ENCODE results near the gene ZNF438. TPM values are rescaled to one million over a fixed set of nuclear protein-coding genes. Genes with fewer than 3 reads are reported as not detected.
"Not testable (repeated sequence)": the region's sequence is repeated elsewhere in the genome, so short reads cannot be mapped to it uniquely, and the experiment has no call there.

Gene ZNF438
- total RNA-seq, 1 donor from 2014 or later = 1.3 TPM

DNA sequence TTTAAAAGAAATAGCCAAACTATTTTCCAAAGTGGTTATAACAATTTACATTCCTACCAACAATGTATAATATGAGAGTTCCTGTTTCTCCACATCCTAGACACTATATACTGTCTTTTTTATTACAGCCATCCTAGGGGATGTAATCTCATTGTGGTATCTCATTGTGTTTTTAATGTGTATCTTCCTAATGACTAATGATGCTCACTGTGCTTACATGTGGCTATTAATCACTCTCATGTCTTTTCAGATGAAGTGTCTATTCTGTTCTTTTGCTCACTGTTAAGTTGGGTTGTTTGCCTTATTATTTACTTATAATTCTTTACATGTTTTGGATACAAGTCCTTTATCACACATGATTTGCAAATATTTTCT lies 71.8 kb downstream of the ZNF438 start:
- no peak for DNase-seq (ENCODE audit: low spot score)
- Mint-ChIP-seq H3K27ac (no peak overlapping the region), H3K9me3 (no peaks in the 10 kb centered on the region), H3K4me3 (no peak overlapping the region), H3K36me3 (no peaks in the 10 kb centered on the region), H3K27me3 (ENCODE audit: insufficient read depth, low read depth) (no peaks in the 10 kb centered on the region), H3K4me1 (no peaks in the 10 kb centered on the region)
- Histone ChIP-seq H3F3A (ENCODE audit: low read depth) (no peaks in the 10 kb centered on the region), H3K4me2 (no peak overlapping the region), H3K79me2 (ENCODE audit: low read depth) (no peaks in the 10 kb centered on the region), H2AFZ (replicated peaks) (no peak overlapping the region), H3K9me3 (ENCODE audit: low read depth) (no peaks in the 10 kb centered on the region), H4K20me1 (ENCODE audit: low read depth) (no peaks in the 10 kb centered on the region), H3K4me1 (no peaks in the 10 kb centered on the region), H3K9ac (no peak overlapping the region), H3K27ac (no peak overlapping the region), H3K27me3 (no peaks in the 10 kb centered on the region), H3K36me3 (no peaks in the 10 kb centered on the region), H3K4me3 (no peak overlapping the region)
- TF ChIP-seq EZH2phosphoT487 (IDR thresholded peaks at IDR 0.05) = no peak
- TF ChIP-seq, protein P1, sequence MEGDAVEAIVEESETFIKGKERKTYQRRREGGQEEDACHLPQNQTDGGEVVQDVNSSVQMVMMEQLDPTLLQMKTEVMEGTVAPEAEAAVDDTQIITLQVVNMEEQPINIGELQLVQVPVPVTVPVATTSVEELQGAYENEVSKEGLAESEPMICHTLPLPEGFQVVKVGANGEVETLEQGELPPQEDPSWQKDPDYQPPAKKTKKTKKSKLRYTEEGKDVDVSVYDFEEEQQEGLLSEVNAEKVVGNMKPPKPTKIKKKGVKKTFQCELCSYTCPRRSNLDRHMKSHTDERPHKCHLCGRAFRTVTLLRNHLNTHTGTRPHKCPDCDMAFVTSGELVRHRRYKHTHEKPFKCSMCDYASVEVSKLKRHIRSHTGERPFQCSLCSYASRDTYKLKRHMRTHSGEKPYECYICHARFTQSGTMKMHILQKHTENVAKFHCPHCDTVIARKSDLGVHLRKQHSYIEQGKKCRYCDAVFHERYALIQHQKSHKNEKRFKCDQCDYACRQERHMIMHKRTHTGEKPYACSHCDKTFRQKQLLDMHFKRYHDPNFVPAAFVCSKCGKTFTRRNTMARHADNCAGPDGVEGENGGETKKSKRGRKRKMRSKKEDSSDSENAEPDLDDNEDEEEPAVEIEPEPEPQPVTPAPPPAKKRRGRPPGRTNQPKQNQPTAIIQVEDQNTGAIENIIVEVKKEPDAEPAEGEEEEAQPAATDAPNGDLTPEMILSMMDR (IDR thresholded peaks at IDR 0.05) = no peak
- no peak for TF ChIP-seq EZH2 (IDR thresholded peaks at IDR 0.05)

DNA sequence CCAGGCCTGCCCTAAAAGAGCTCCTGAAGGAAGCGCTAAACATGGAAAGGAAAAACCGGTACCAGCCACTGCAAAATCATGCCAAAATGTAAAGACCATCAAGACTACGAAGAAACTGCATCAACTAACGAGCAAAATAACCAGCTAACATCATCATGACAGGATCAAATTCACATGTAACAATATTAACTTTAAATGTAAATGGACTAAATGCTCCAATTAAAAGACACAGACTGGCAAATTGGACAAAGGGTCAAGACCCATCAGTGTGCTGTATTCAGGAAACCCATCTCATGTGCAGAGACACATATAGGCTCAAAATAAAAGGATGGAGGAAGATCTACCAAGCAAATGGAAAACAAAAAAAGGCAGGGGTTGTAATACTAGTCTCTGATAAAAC lies 82.4 kb downstream of the ZNF438 start:
- H3K36me3 Mint-ChIP-seq; DNase-seq (ENCODE audit: low spot score); H3K4me1 Mint-ChIP-seq; H3K4me1 ChIP-seq; H3K27me3 ChIP-seq; H3K79me2 ChIP-seq (ENCODE audit: low read depth); H3K27ac ChIP-seq; H3F3A ChIP-seq (ENCODE audit: low read depth); H3K4me3 Mint-ChIP-seq; H3K4me2 ChIP-seq; H4K20me1 ChIP-seq (ENCODE audit: low read depth); H2AFZ ChIP-seq (replicated peaks); H3K36me3 ChIP-seq; H3K27me3 Mint-ChIP-seq (ENCODE audit: insufficient read depth, low read depth); H3K4me3 ChIP-seq; H3K9me3 ChIP-seq (ENCODE audit: low read depth); H3K27ac Mint-ChIP-seq; H3K9ac ChIP-seq: not testable (repeated sequence)
- peaks cover 19% of the 10 kb centered on the region for H3K9me3 Mint-ChIP-seq

DNA sequence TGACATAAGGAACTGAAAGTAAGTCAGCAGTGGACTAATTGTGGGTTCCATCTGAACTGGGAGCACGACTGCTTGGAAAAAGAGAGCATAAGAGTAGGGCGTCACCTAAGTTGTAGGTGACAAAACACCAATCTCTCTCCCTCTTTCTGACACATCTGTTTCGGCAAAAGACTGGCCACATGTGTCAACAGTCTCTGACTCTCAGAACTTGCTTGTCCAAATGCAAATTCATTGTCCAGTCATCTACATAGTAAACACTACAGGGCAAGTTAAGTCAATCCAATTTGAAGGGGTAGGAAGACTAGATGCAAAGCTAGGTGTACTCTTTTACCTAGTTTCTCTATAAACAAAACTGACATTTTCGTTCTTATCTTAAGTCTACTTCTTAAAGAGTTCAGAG lies 87.7 kb downstream of the ZNF438 start:
- Histone ChIP-seq H3K9me3 (ENCODE audit: low read depth) (no peaks in the 10 kb centered on the region), H4K20me1 (ENCODE audit: low read depth) (no peaks in the 10 kb centered on the region), H3K4me2 (no peak overlapping the region), H2AFZ (replicated peaks) (no peak overlapping the region), H3K27ac (no peak overlapping the region), H3K79me2 (ENCODE audit: low read depth) (no peaks in the 10 kb centered on the region), H3K9ac (no peak overlapping the region), H3K4me1 (no peaks in the 10 kb centered on the region), H3F3A (ENCODE audit: low read depth) (no peaks in the 10 kb centered on the region), H3K36me3 (no peaks in the 10 kb centered on the region), H3K27me3 (no peaks in the 10 kb centered on the region), H3K4me3 (no peak overlapping the region)
- no peak for TF ChIP-seq EZH2phosphoT487 (IDR thresholded peaks at IDR 0.05)
- no peak for TF ChIP-seq EZH2 (IDR thresholded peaks at IDR 0.05)
- TF ChIP-seq, protein P1 (IDR thresholded peaks at IDR 0.05) = no peak
- no peak for DNase-seq (ENCODE audit: low spot score)
- H3K9me3 Mint-ChIP-seq = peaks cover 7% of the 10 kb centered on the region
- no peak overlapping the region for H3K27ac Mint-ChIP-seq
- peaks cover 3% of the 10 kb centered on the region for H3K4me1 Mint-ChIP-seq
- no peaks in the 10 kb centered on the region for H3K36me3 Mint-ChIP-seq
- peaks cover 3% of the 10 kb centered on the region for H3K27me3 Mint-ChIP-seq (ENCODE audit: insufficient read depth, low read depth)
- no peak overlapping the region for H3K4me3 Mint-ChIP-seq

DNA sequence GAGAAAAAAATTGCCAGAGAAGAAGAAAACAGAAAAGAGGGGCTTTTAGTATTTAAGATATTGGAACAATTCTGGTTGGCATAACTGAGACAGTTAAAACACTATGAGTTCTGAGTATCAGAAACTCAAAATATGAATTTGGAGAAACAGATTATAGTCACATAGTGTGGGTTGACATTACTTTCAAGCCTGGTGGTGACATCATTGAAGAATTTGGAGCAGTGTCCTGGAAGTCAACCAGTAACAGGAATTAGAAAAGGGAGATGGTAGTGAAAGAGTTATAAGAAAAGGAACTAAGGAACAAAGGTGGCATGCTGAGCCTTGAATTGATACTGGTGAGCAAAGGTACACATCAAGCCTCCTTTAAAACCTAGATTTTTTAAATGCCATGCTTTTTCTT lies 88.2 kb downstream of the ZNF438 start:
- Histone ChIP-seq H4K20me1 (ENCODE audit: low read depth) (no peaks in the 10 kb centered on the region), H3K27me3 (no peaks in the 10 kb centered on the region), H3K36me3 (no peaks in the 10 kb centered on the region), H3K4me3 (no peak overlapping the region), H3K27ac (no peak overlapping the region), H3K9me3 (ENCODE audit: low read depth) (no peaks in the 10 kb centered on the region), H3K9ac (no peak overlapping the region), H3F3A (ENCODE audit: low read depth) (no peaks in the 10 kb centered on the region), H3K79me2 (ENCODE audit: low read depth) (no peaks in the 10 kb centered on the region), H3K4me1 (no peaks in the 10 kb centered on the region), H3K4me2 (no peak overlapping the region), H2AFZ (replicated peaks) (no peak overlapping the region)
- Mint-ChIP-seq H3K4me3 (no peak overlapping the region), H3K27ac (no peak overlapping the region), H3K27me3 (ENCODE audit: insufficient read depth, low read depth) (peaks cover 3% of the 10 kb centered on the region), H3K9me3 (peaks cover 7% of the 10 kb centered on the region), H3K4me1 (peaks cover 3% of the 10 kb centered on the region), H3K36me3 (no peaks in the 10 kb centered on the region)
- no peak for DNase-seq (ENCODE audit: low spot score)
- TF ChIP-seq, protein P1 (IDR thresholded peaks at IDR 0.05) = no peak
- no peak for TF ChIP-seq EZH2phosphoT487 (IDR thresholded peaks at IDR 0.05)
- TF ChIP-seq EZH2 (IDR thresholded peaks at IDR 0.05) = no peak

Measured in neural progenitor cell (in vitro differentiated cells).